WI38 (cell line): ENCODE measurements around the gene DNAJB6.

Source experiments
- H3K4me3 ChIP-seq: 2 replicates; pipeline ENCODE4 v1.5.1; 2011; ENCODE audit warnings: low read depth, mild to moderate bottlenecking, control low read depth, low read length
- CTCF ChIP-seq: IDR thresholded peaks from 2 replicates; pipeline ENCODE4 v1.5.1; 2012; ENCODE audit warnings: low read depth, mild to moderate bottlenecking, control low read depth, low read length

The DNAJB6 gene

GRCh38 chr7:157358041-157358752, 21.4 kb downstream of the DNAJB6 start:
- no peak for TF ChIP-seq CTCF
- no peak overlapping the region for H3K4me3 ChIP-seq

GRCh38 chr7:157358753-157359096, 21.9 kb downstream of the DNAJB6 start:
- TF ChIP-seq CTCF = no peak
- H3K4me3 ChIP-seq = no peak overlapping the region

- TF ChIP-seq CTCF = no peak
Observed at GRCh38 chr7:157359581-157359980, 22.8 kb downstream of the DNAJB6 start.

GRCh38 chr7:157360483-157361025, 23.8 kb downstream of the DNAJB6 start:
- no peak overlapping the region for H3K4me3 ChIP-seq
- no peak for TF ChIP-seq CTCF

More at GRCh38 chr7:157359581-157359980, 22.8 kb downstream of the DNAJB6 start:
- no peak overlapping the region for H3K4me3 ChIP-seq

GRCh38 chr7:157361537-157361936, 24.7 kb downstream of the DNAJB6 start:
- TF ChIP-seq CTCF = no peak
- no peak overlapping the region for H3K4me3 ChIP-seq

GRCh38 chr7:157362729-157363128, 25.9 kb downstream of the DNAJB6 start:
- TF ChIP-seq CTCF = no peak
- H3K4me3 ChIP-seq = no peak overlapping the region

GRCh38 chr7:157366722-157367121, 29.9 kb downstream of the DNAJB6 start:
- TF ChIP-seq CTCF = no peak
- no peak overlapping the region for H3K4me3 ChIP-seq
